Upper lobe of left lung (tissue), 6 donors: ENCODE data around the gene SAE1. TPM values are rescaled to one million over a fixed set of nuclear protein-coding genes. Genes with fewer than 3 reads are reported as not detected.

ENCODE experiments used
- ATAC-seq, 2 donors: fragments of 200-7000 bp; cut with Tn5 transposase; one replicate each; pipeline ENCODE4 v1.9.1; 2022; ENCODE audit warnings: mild to moderate bottlenecking in 2 of 2, moderate library complexity in 2 of 2; ENCODE audit not compliant: low FRiP score in 2 of 2
- DNase-seq, 2 donors: peaks; one replicate each; pipeline ENCODE4 v3.0.0-alpha.2; 2019 to 2020
- H3K27ac ChIP-seq, 4 donors: fragments of 200-600 bp; sonication (generic); one replicate each; pipeline ENCODE4 v1.5.1; 2016 to 2019
- H3K27me3 ChIP-seq, 4 donors: fragments of 200-600 bp; sonication (generic); one replicate each; pipeline ENCODE4 v1.5.1; 2017 to 2019
- H3K36me3 ChIP-seq, 4 donors: fragments of 200-600 bp; sonication (generic); one replicate each; pipeline ENCODE4 v1.5.1; 2016 to 2019
- H3K4me1 ChIP-seq, 4 donors: fragments of 200-600 bp; sonication (generic); one replicate each; pipeline ENCODE4 v1.5.1; 2018 to 2019
- H3K4me3 ChIP-seq, 4 donors: fragments of 200-600 bp; sonication (generic); one replicate each; pipeline ENCODE4 v1.5.1; 2017 to 2019; ENCODE audit warnings: mild to moderate bottlenecking in 2 of 4, moderate library complexity in 1 of 4
- H3K9me3 ChIP-seq, 4 donors: fragments of 200-600 bp; sonication (generic); one replicate each; pipeline ENCODE4 v1.5.1; 2018 to 2019
- EP300 ChIP-seq, 4 donors: sonication (generic); formaldehyde crosslinking; IDR thresholded peaks; one replicate each; pipeline ENCODE4 v1.5.1; 2017; ENCODE audit warnings: antibody characterized with exemption in 4 of 4, control low read depth in 2 of 4
- POLR2A ChIP-seq, 4 donors: fragments of 450-650 bp; IDR thresholded peaks; one replicate each; pipeline ENCODE4 v1.5.1; 2016 to 2017; ENCODE audit warnings: antibody characterized with exemption in 4 of 4, mild to moderate bottlenecking in 2 of 4
- POLR2AphosphoS5 ChIP-seq, 2 donors: sonication (generic); formaldehyde crosslinking; IDR thresholded peaks; one replicate each; pipeline ENCODE4 v1.5.1; 2017; ENCODE audit warnings: antibody characterized with exemption in 2 of 2
- WGBS, 2 donors: methylation state at CpG; one replicate each; pipeline ENCODE4 v1.1.5; 2017 to 2018; 5-methylcytosine and 5-hydroxymethylcytosine counted together
- total RNA-seq, 6 donors: library from RNA; depleted of rRNA in 4 of 6; stranded (reverse); fragments of >200 nt in 4 of 6; gene quantifications; one replicate each; pipeline versions ENCODE4 v1.1.0 to v1.2.1, GENCODE V29; 2016 to 2021
- TF ChIP-seq, protein P1 (sequence below), 6 experiments: fragments of 450-650 bp in 4 of 6; fragments of 200-600 bp in 2 of 6; sonication (generic) in 2 of 6; IDR thresholded peaks; one replicate each; pipeline ENCODE4 v1.5.1; 2016 to 2019; ENCODE audit warnings: antibody characterized with exemption in 6 of 6
- donor health status: DM: no; HTN: no; CAD: no; lungs with moderate emphysema.
- donor health status: DM: no; HTN: yes; CAD: no; lungs with severe emphysema.

Gene SAE1
- total RNA-seq, 6 donors from 2014 or later = 31.1 to 61.2 (median 55.3) TPM

DNA sequence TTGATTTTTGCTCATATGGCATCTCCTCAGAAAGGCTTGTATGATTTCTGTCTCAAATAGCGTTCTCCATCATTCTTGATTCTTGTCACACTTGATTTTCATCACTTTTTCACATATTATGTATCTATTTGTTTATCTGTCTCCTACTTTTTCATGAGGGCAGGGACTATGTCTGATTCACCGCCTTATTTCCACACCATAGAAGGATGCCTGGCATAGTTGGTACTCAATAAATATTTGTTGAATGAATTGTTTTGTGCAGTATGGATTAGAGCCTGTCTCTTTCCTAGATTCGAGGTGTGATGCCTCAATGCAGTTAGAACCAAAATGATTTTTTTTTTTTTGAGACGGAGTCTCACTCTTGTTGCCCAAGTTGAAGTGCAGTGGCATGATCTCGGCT is 12.1 kb downstream of the SAE1 start:
- 78 to 91% methylated on average over 5 of the region's 5 CpGs for WGBS, 2 donors
- peaks cover 0 to 44% (median 25%) of the 10 kb centered on the region in 4 donors for H3K36me3 ChIP-seq
- no peak for ATAC-seq
- DNase-seq = no peak
- H3K9me3 ChIP-seq = no peaks in the 10 kb centered on the region
- TF ChIP-seq POLR2A (IDR thresholded peaks at IDR 0.05) (no peak), EP300 (IDR thresholded peaks at IDR 0.05) (no peak), POLR2AphosphoS5 (IDR thresholded peaks at IDR 0.05) (no peak)
- TF ChIP-seq, protein P1, sequence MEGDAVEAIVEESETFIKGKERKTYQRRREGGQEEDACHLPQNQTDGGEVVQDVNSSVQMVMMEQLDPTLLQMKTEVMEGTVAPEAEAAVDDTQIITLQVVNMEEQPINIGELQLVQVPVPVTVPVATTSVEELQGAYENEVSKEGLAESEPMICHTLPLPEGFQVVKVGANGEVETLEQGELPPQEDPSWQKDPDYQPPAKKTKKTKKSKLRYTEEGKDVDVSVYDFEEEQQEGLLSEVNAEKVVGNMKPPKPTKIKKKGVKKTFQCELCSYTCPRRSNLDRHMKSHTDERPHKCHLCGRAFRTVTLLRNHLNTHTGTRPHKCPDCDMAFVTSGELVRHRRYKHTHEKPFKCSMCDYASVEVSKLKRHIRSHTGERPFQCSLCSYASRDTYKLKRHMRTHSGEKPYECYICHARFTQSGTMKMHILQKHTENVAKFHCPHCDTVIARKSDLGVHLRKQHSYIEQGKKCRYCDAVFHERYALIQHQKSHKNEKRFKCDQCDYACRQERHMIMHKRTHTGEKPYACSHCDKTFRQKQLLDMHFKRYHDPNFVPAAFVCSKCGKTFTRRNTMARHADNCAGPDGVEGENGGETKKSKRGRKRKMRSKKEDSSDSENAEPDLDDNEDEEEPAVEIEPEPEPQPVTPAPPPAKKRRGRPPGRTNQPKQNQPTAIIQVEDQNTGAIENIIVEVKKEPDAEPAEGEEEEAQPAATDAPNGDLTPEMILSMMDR (IDR thresholded peaks at IDR 0.05) = no peak
- H3K27ac ChIP-seq = no peak overlapping the region
- H3K4me1 ChIP-seq = peaks cover 4 to 12% (median 5%) of the 10 kb centered on the region in 4 donors
- H3K27me3 ChIP-seq = no peaks in the 10 kb centered on the region
- no peak overlapping the region for H3K4me3 ChIP-seq

DNA sequence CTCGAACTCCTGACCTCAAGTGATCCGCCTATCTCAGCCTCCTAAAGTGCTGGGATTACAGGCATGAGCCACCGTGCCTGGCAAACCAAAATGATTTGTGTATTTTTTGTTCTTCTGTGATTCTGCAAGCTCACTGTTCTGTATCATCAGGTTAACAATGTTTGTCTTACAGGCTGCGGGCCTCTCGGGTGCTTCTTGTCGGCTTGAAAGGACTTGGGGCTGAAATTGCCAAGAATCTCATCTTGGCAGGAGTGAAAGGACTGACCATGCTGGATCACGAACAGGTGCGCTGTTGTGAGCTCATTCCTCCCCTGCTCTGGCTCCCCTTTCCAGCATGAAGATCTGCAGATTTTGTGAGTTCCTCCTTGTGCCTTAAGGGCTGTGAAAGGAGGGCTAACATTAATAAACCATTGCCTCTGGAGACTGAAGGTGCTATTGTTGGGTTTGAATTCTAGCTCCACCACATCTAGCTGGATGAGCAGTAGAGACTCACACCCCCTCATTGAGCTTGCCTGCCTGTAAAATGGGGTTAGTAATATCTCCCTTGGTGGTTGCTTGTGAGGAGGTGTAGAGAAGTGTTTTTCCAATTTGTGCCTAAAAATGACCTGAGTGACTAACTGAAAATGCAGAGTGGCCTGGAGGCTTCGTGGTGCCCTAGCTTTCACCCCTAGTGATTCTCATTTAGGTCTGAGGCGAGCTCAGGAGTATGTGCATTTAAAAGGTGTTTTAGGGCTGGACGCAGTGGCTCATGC is 12.9 kb downstream of the SAE1 start:
- ATAC-seq = peak in 1 of 2 donors; percentile 27
- TF ChIP-seq, protein P1 (IDR thresholded peaks at IDR 0.05) = no peak
- no peak for TF ChIP-seq POLR2AphosphoS5 (IDR thresholded peaks at IDR 0.05)
- no peak for TF ChIP-seq EP300 (IDR thresholded peaks at IDR 0.05)
- no peak for TF ChIP-seq POLR2A (IDR thresholded peaks at IDR 0.05)
- peak in 1 of 2 donors; percentile 37 for DNase-seq
- H3K4me3 ChIP-seq = no peak overlapping the region
- peaks cover 4 to 12% (median 5%) of the 10 kb centered on the region in 4 donors for H3K4me1 ChIP-seq
- H3K27me3 ChIP-seq = no peaks in the 10 kb centered on the region
- H3K36me3 ChIP-seq = peaks cover 0 to 46% (median 25%) of the 10 kb centered on the region in 4 donors
- 79 to 84% methylated on average over 10 to 11 of the region's 11 CpGs for WGBS, 2 donors
- H3K9me3 ChIP-seq = no peaks in the 10 kb centered on the region
- H3K27ac ChIP-seq = no peak overlapping the region

DNA sequence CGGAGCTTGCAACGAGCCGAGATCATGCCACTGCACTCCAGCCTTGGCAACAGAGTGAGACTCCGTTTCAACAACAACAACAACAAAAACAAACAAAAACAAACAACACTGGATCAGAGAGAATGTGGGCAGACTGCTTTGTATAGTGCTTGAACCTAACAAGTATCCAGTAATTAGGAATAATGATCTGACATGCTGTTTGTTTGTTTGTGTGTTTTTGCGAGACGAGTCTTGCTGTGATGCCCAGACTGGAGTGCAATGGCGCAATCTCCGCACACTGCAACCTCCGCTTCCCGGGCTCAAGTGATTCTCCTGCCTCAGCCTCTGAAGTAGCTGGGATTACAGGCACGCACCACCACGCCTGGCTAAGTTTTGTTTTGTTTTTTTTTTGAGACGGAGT is 14.0 kb downstream of the SAE1 start:
- Histone ChIP-seq H3K4me1 (peaks cover 4 to 12% (median 7%) of the 10 kb centered on the region in 4 donors), H3K9me3 (no peaks in the 10 kb centered on the region), H3K36me3 (peaks cover 0 to 55% (median 25%) of the 10 kb centered on the region in 4 donors), H3K27ac (no peak overlapping the region), H3K27me3 (no peaks in the 10 kb centered on the region), H3K4me3 (no peak overlapping the region)
- ATAC-seq (no peak), DNase-seq (no peak)
- no peak for TF ChIP-seq POLR2A (IDR thresholded peaks at IDR 0.05)
- TF ChIP-seq, protein P1 (IDR thresholded peaks at IDR 0.05) = no peak
- no peak for TF ChIP-seq EP300 (IDR thresholded peaks at IDR 0.05)
- TF ChIP-seq POLR2AphosphoS5 (IDR thresholded peaks at IDR 0.05) = no peak
- 87 to 89% methylated on average over 13 of the region's 13 CpGs for WGBS, 2 donors

DNA sequence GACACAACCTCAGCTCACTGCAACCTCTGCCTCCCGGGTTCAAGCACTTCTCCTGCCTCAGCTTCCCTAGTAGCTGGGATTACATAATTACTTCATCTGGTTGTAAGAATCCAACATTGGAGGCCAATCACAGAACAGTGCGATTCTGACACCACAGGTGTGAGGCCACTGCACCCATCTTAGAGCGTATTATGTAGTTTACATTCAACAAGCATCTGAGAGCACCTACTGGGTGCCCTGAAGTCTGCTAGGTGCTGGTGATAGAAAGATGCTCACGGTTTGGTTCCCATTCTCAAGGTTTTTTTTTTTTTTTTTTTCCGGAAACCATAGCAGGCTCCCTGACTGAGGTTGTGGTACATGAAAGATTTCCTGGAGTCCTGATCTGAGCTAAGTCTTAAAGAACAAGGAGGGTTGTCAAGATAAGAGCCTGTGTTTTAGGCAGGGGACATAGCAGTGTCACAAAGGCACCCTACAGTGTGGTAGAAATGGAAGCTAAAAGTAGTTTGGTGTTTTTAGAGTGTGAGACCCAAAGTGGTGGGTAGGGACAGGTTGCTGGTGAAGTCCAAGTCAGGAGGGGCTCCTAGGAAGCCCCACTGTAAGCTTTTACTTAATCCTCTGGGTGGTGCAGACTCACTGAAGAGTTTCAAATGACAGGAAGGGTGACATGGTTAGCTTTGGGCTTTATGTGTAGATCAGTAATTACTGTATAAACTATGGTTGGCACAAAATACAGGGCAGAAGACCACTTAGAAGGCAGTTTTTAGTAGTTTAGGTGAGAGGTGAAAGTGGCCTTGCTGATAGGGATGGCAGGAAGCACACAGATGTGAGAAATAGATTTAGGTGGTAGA is 15.2 kb downstream of the SAE1 start:
- Histone ChIP-seq H3K36me3 (peaks cover 0 to 64% (median 32%) of the 10 kb centered on the region in 4 donors), H3K27ac (no peak overlapping the region), H3K27me3 (no peaks in the 10 kb centered on the region), H3K4me3 (no peak overlapping the region), H3K4me1 (peaks cover 4 to 12% (median 9%) of the 10 kb centered on the region in 4 donors), H3K9me3 (no peaks in the 10 kb centered on the region)
- ATAC-seq (no peak), DNase-seq (no peak)
- WGBS, 2 donors = 84 to 87% methylated on average over 5 of the region's 5 CpGs
- TF ChIP-seq POLR2AphosphoS5 (IDR thresholded peaks at IDR 0.05) (no peak), EP300 (IDR thresholded peaks at IDR 0.05) (no peak), POLR2A (IDR thresholded peaks at IDR 0.05) (no peak)
- TF ChIP-seq, protein P1 (IDR thresholded peaks at IDR 0.05) = no peak
